ENCODE measurements around the gene LGI4.

GRCh38 chr19:35116072-35116801 is 18.6 kb downstream of the LGI4 start:
- no peak for TF ChIP-seq EZH2 (IDR thresholded peaks at IDR 0.05; ENCODE audit: low read depth, unreplicated experiment)
- TF ChIP-seq CTCF (conservative IDR thresholded peaks at IDR 0.05; ENCODE audit: low read depth in 2 of 2) = no peak
- no peak for TF ChIP-seq JUNB (IDR thresholded peaks at IDR 0.05; ENCODE audit: unreplicated experiment)
- TF ChIP-seq REST (IDR thresholded peaks at IDR 0.05; ENCODE audit: unreplicated experiment) = no peak
- no peak for TF ChIP-seq POLR2AphosphoS5 (IDR thresholded peaks at IDR 0.05; ENCODE audit: low read depth)
- no peak for TF ChIP-seq EZH2phosphoT487 (IDR thresholded peaks at IDR 0.05; ENCODE audit: unreplicated experiment)
- no peak for TF ChIP-seq CREB1 (CRISPR knock-in tag; IDR thresholded peaks at IDR 0.05; ENCODE audit: low read depth)
- TF ChIP-seq NANOG (IDR thresholded peaks at IDR 0.05; ENCODE audit: borderline replicate concordance) = no peak
- TF ChIP-seq ZNF114 (CRISPR knock-in tag; IDR thresholded peaks at IDR 0.05) = no peak
- no peak for TF ChIP-seq ZNF331 (CRISPR knock-in tag; IDR thresholded peaks at IDR 0.05; ENCODE audit: low read depth)

Measured in GM23338 (cell line).